ENCODE measurements around the gene RWDD3.

DNA sequence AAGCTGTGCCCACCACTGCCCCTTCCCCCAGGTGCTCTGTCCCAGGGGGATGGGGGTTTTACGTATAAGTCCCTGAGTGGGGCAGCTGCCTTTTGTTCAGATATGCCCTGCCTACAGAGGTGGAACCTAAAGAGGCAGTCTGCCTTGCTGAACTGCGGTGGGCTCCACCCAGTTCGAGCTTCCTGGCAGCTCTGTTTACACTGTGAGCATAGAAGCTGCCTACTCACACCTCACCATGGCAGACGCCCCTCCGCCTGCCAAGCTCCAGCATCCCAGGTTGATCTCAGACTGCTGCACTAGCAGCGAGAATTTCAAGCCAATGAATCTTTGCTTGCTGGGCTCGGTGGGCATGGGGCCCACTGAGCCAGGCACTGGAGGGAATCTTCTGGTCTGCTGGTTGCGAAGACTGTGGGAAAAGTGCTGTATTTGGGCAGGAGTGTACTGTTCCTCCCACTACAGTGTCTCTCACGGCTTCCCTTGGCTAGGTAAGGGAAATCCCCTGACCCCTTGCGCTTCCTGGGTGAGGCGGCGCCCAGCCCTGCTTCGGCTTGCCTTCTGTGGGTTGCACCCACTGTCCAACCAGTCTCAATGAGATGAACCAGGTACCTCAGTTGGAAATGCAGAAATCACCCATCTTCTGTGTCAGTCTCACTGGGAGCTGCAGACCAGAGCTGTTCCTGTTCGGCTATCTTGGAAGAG, 17.6 kb upstream of the RWDD3 start:
- TF ChIP-seq, protein P1, sequence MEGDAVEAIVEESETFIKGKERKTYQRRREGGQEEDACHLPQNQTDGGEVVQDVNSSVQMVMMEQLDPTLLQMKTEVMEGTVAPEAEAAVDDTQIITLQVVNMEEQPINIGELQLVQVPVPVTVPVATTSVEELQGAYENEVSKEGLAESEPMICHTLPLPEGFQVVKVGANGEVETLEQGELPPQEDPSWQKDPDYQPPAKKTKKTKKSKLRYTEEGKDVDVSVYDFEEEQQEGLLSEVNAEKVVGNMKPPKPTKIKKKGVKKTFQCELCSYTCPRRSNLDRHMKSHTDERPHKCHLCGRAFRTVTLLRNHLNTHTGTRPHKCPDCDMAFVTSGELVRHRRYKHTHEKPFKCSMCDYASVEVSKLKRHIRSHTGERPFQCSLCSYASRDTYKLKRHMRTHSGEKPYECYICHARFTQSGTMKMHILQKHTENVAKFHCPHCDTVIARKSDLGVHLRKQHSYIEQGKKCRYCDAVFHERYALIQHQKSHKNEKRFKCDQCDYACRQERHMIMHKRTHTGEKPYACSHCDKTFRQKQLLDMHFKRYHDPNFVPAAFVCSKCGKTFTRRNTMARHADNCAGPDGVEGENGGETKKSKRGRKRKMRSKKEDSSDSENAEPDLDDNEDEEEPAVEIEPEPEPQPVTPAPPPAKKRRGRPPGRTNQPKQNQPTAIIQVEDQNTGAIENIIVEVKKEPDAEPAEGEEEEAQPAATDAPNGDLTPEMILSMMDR (IDR thresholded peaks at IDR 0.05; ENCODE audit: low read depth, low read length) = no peak
- TF ChIP-seq EZH2phosphoT487 (IDR thresholded peaks at IDR 0.05; ENCODE audit: low read depth) = no peak

Data from OCI-LY3 (cell line).